Endothelial cell of umbilical vein (primary cell): Measurements from ENCODE around the gene CNTN5.

Experiments used
- EZH2 ChIP-seq: IDR thresholded peaks from 2 replicates; pipeline ENCODE4 v1.6.1; 2012; ENCODE audit warnings: borderline replicate concordance, low read depth, mild to moderate bottlenecking, moderate library complexity, low read length, inconsistent platforms; ENCODE audit not compliant: severe bottlenecking
- MYC ChIP-seq: IDR thresholded peaks from one replicate; pipeline ENCODE4 v1.6.1; 2011; ENCODE audit warnings: mild to moderate bottlenecking, low read depth, low read length
- POLR2A ChIP-seq: IDR thresholded peaks from 2 replicates; pipeline ENCODE4 v1.6.1; 2012; ENCODE audit warnings: low read depth, mild to moderate bottlenecking, control low read depth, low read length
- POLR2AphosphoS5 ChIP-seq: IDR thresholded peaks from 2 replicates; pipeline ENCODE4 v1.6.1; 2012; ENCODE audit warnings: low read depth, mild to moderate bottlenecking, control low read depth, low read length, moderate library complexity; ENCODE audit not compliant: insufficient read depth
- TF ChIP-seq, protein P1 (sequence below), 2 donors: IDR thresholded peaks; 1 replicate in 1 of 2; 2 replicates in 1 of 2; pipeline ENCODE4 v1.5.1; 2011; ENCODE audit warnings: low read length in 2 of 2, mild to moderate bottlenecking in 2 of 2, moderate library complexity in 2 of 2, control low read depth in 1 of 2, inconsistent platforms in 1 of 2, low read depth in 1 of 2; ENCODE audit not compliant: insufficient read depth in 1 of 2; ENCODE audit errors: extremely low read depth in 1 of 2
- TF ChIP-seq, protein P2 (sequence below): IDR thresholded peaks from 2 replicates; pipeline ENCODE4 v1.6.1; 2011; ENCODE audit not compliant: insufficient read depth, insufficient read length

DNA sequence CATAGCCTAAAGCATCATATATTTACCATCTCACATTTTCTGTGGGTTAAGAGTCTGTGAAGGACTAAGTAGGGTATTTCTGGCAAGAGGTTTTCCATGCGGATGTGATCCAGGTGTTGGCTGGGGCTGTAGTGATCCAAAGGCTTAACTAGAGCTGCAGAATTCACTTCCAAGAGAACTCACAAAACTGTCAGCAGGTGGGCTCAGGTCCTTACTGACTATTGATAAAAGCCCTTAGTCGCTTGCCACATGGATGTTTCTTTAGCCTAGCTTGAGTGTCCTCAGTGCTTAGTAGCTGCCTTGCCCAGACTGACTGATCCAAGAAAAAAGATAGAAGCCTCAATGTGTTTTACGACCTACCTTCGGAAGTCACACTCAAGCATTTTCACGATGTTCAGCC is 250.8 kb downstream of the CNTN5 start:
- TF ChIP-seq, protein P1, sequence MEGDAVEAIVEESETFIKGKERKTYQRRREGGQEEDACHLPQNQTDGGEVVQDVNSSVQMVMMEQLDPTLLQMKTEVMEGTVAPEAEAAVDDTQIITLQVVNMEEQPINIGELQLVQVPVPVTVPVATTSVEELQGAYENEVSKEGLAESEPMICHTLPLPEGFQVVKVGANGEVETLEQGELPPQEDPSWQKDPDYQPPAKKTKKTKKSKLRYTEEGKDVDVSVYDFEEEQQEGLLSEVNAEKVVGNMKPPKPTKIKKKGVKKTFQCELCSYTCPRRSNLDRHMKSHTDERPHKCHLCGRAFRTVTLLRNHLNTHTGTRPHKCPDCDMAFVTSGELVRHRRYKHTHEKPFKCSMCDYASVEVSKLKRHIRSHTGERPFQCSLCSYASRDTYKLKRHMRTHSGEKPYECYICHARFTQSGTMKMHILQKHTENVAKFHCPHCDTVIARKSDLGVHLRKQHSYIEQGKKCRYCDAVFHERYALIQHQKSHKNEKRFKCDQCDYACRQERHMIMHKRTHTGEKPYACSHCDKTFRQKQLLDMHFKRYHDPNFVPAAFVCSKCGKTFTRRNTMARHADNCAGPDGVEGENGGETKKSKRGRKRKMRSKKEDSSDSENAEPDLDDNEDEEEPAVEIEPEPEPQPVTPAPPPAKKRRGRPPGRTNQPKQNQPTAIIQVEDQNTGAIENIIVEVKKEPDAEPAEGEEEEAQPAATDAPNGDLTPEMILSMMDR (IDR thresholded peaks at IDR 0.05; ENCODE audit: extremely low read depth in 1 of 2, insufficient read depth in 1 of 2, low read depth in 1 of 2, low read length in 2 of 2), result no peak
- no peak for TF ChIP-seq POLR2AphosphoS5
- TF ChIP-seq EZH2, result no peak
- no peak for TF ChIP-seq POLR2A
- no peak for TF ChIP-seq MYC
- TF ChIP-seq, protein P2, sequence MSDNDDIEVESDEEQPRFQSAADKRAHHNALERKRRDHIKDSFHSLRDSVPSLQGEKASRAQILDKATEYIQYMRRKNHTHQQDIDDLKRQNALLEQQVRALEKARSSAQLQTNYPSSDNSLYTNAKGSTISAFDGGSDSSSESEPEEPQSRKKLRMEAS, result no peak
